GM19351 (cell line): ENCODE measurements around the gene EFTUD2.
"Not testable (repeated sequence)": the region's sequence is repeated elsewhere in the genome, so short reads cannot be mapped to it uniquely, and the experiment has no call there.

Source experiments
- ATAC-seq: cut with Tn5 transposase; IDR thresholded peaks from one replicate; pipeline ENCODE4 v1.9.1; 2021; ENCODE audit warnings: mild to moderate bottlenecking, moderate library complexity; ENCODE audit not compliant: unreplicated experiment

Gene EFTUD2

DNA sequence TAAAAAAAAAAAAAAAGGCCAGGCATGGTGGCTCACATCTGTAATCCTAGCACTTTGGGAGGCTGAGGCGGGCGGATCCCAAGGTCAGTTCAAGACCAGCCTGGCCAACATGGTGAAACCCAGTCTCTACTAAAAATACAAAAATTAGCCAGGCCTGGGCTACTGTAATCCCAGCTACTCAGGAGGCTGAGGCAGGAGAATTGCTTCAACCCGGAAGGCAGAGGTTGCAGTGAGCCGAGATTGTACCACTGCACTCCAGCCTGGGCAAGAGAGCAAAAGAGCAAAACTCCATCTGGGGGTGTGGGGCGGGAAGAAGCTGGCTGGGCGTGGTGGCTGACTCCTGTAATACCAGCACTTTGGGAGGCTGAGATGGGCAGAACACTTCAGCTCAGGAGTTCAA is 80.7 kb downstream of the EFTUD2 start:
- ATAC-seq: not testable (repeated sequence)

DNA sequence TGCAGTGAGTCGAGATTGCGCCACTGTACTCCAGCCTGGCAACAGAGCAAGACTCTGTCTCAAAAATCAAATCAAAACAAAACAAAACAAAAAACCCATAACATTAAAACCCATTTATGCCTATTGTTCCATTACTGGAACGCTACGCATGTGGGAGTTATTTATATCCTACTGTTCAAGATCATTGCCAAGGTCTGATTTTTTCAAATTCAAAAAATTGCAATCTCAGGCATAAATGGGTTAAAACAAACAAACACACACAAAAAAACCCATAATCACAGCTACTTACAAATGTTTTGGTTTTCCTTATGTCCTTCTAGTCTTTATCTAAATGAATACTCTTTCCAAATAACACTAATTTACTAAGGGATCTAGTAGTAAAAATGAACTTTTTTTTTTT is 87.0 kb downstream of the EFTUD2 start:
- ATAC-seq: no peak

DNA sequence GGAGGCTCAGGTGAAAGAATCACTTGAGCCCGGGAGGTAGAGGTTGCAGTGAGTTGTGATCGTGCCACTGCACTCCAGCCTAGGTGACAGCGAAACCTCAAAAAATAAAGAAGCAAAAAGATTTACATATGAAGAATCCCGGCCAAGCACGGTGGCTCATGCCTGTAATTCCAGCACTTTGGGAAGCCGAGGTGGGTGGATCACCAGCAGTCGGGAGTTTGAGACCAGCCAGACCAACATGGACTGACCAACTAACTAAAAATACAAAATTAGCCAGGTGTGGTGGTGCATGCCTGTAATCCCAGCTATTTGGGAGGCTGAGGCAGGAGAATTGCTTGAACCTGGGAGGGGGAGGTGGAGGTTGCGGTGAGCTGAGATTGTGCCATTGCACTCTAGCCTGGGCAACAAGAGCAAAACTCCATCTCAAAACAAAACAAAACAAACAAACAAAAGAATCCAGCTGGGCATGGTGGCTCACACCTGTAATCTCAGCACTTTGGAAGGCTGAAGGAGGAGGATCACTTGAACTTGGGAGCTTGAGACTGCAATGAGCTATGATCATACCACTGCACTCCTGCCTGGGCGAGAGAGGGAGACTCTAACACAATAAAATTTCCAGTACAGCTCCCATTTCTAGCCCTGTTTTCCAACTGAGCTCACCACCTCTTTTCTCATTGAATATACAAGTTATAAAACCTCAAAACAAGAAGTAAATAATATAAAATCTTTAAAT is 90.4 kb downstream of the EFTUD2 start:
- not testable (repeated sequence) for ATAC-seq

DNA sequence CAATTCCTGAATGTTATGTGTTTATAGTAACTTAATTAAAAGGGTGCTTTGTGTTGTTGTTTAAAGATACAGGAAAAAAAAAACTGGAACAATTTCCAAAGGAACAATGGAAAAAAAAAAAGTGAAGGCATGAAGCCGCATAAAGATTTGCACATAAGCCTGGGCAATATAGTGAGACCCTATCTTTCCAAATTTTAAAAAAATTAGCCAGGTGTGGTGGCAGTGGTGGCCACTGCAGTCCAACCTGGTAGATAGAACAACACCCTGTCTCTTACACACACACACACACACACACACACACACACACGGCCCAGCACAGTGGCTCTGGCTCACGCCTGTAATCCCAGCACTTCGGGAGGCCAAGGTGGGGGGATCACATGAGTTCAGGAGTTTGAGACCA is 91.1 kb downstream of the EFTUD2 start:
- no peak for ATAC-seq

DNA sequence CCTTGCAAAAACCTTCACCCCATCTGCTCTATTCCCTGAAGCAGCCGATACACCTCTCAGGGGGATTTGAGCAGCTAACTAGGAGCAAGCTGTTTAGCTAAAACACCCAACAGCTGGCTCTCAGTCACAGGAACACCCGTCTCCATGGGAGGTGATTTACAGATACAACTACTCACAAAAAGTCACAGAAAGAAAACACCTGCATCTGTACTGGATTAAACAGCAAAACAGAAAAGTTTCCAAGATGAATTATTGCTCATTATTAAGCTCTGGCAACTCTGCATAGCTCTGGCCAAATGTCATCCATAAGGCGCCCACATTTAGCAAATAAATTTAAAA is 91.5 kb downstream of the EFTUD2 start:
- no peak for ATAC-seq

DNA sequence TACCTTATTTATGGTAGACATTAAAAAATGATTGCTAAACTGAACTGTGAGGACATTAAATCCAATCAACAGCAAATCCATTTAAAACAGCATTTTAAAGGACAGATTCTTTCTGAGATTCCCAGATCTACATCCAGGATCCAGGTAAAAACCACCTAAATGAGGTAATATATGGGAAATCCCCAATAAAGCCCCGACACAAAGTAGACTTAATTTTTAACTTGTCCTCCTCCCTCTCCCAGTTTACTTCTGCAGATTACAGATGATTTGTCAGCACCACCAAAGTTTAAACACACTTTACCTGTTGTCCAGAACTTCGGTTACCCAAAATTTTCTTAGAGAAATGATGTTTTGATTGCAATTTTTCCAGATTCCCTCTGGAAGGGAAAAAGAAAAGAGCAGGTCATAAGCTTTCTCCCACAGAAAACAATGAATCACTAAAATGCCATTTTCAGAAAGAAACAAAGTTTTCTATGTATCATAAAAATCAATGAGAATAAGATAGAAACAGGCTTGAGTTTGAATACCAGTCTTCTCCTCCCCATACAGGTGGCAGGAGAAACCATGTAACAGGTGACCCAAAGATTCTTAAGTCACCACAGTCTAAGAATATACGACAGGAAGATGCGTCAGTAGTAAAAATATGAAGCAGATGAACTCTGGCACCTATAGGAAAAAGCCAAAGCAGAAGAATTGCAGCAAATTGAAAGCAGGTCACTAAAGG is 92.0 kb downstream of the EFTUD2 start:
- no peak for ATAC-seq

DNA sequence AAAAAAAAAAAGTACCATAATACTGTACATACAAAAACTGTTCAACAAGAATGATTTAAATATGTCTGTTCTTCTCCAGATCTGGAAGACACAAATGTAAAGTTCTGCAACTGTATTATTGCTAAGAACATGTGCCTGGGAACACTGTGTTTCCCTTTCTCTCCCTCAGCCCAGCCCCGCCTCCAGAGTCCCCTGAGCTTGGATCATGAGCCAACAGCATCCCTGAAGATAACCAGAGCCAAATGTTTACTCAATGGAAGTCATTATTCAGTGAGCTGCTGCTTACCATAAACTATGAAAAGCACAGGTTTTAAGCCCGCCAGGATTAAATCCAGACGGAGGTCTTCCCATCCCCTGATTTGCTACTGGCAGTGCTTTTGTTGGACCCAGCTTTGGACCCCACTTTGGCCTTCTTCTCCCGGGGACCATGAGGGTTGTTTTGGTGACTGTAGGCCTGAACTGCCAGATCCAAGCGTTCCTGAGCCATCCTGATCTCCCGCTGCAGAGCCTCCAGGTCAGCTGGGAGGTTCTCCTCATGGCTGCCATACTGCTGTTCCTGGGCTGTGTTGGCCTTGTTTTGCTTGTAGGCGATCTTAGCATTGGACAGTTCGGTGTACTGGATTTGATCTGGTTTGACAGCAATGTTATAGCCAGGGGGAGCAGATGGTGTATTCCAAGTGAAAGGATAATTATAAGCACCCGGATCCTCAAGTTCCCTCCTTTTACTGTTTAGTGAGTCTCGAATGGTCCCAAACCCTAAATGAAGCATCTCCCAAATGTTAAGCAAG is 94.7 kb downstream of the EFTUD2 start:
- ATAC-seq: no peak

DNA sequence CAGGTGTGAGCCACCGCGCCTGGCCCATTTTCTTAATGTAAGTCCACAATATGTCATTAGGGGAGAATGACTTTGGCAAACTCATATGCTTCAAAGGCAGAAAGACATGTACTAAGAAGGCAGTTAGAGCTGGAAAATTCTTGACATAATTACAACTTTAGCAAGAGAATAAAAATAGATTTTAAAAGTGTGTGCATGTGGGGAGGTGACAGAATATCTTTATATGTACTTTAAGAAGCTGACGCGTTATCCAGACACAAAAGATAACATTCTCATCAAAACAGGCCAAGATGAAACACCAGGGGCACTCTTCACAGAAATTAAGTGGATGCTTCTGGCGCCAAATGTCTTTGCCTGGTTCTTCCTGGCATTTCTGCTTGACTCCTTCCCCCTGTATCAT is 97.4 kb downstream of the EFTUD2 start:
- ATAC-seq: no peak
